GM23248 (cell line): ENCODE results near the gene ZNF26. TPM values are rescaled to one million over a fixed set of nuclear protein-coding genes. Genes with fewer than 3 reads are reported as not detected.
"Not testable (repeated sequence)": the region's sequence is repeated elsewhere in the genome, so short reads cannot be mapped to it uniquely, and the experiment has no call there.

Source experiments
- DNase-seq: peaks from one replicate; pipeline ENCODE4 v3.0.0-alpha.2; 2015
- H2AFZ ChIP-seq: fragments of 200-600 bp; sonication (generic); 2 replicates; pipeline ENCODE4 v1.6.1; 2016; ENCODE audit warnings: antibody characterized with exemption
- H3F3A ChIP-seq: fragments of 200-600 bp; sonication (generic); 2 replicates; pipeline ENCODE4 v1.6.1; 2016; ENCODE audit warnings: mild to moderate bottlenecking, antibody characterized with exemption, mixed run types; ENCODE audit not compliant: insufficient read depth
- H3K27ac ChIP-seq: fragments of 200-600 bp; sonication (generic); 2 replicates; pipeline ENCODE4 v1.5.1; 2016; ENCODE audit warnings: mild to moderate bottlenecking
- H3K27me3 ChIP-seq: fragments of 200-600 bp; sonication (generic); replicated peaks from 2 replicates; pipeline ENCODE4 v1.6.1; 2016; ENCODE audit warnings: mild to moderate bottlenecking; ENCODE audit not compliant: insufficient read depth
- H3K36me3 ChIP-seq: fragments of 200-600 bp; sonication (generic); 2 replicates; pipeline ENCODE4 v1.6.1; 2016; ENCODE audit warnings: low read depth, mild to moderate bottlenecking
- H3K4me1 ChIP-seq: fragments of 200-600 bp; sonication (generic); 2 replicates; pipeline ENCODE4 v1.6.1; 2016; ENCODE audit warnings: mild to moderate bottlenecking; ENCODE audit not compliant: insufficient read depth
- H3K4me2 ChIP-seq: fragments of 200-600 bp; sonication (generic); one replicate; pipeline ENCODE4 v1.6.1; 2016; ENCODE audit warnings: mild to moderate bottlenecking; ENCODE audit not compliant: unreplicated experiment
- H3K4me3 ChIP-seq: fragments of 200-600 bp; sonication (generic); 2 replicates; pipeline ENCODE4 v1.5.1; 2016; ENCODE audit warnings: mild to moderate bottlenecking
- H3K79me2 ChIP-seq: fragments of 200-600 bp; sonication (generic); 2 replicates; pipeline ENCODE4 v1.6.1; 2016; ENCODE audit warnings: mild to moderate bottlenecking; ENCODE audit not compliant: insufficient read depth
- H3K9ac ChIP-seq: fragments of 200-600 bp; sonication (generic); 2 replicates; pipeline ENCODE4 v1.6.1; 2016; ENCODE audit warnings: mild to moderate bottlenecking
- H3K9me2 ChIP-seq: fragments of 200-600 bp; sonication (generic); 2 replicates; pipeline ENCODE4 v1.6.1; 2016; ENCODE audit warnings: mixed run types, mild to moderate bottlenecking, moderate library complexity; ENCODE audit not compliant: insufficient read depth
- H3K9me3 ChIP-seq: fragments of 200-600 bp; sonication (generic); one replicate; pipeline ENCODE4 v1.6.1; 2017; ENCODE audit warnings: low read depth
- H4K20me1 ChIP-seq: fragments of 200-600 bp; sonication (generic); 2 replicates; pipeline ENCODE4 v1.6.0; 2016; ENCODE audit not compliant: insufficient read depth
- EZH2 ChIP-seq: fragments of 200-600 bp; sonication (generic); IDR thresholded peaks from 2 replicates; pipeline ENCODE4 v1.6.1; 2018; ENCODE audit warnings: antibody characterized with exemption, mild to moderate bottlenecking; ENCODE audit not compliant: insufficient read depth, poor library complexity, severe bottlenecking
- EZH2phosphoT487 ChIP-seq: fragments of 200-600 bp; sonication (generic); IDR thresholded peaks from 2 replicates; pipeline ENCODE4 v1.6.1; 2018; ENCODE audit warnings: antibody characterized with exemption, moderate library complexity, mild to moderate bottlenecking, low read depth; ENCODE audit not compliant: insufficient read depth
- WGBS, 2 experiments: methylation state at CpG; one replicate each; pipeline ENCODE4 v1.1.6; 2015 to 2017; ENCODE audit warnings: low lambda C conversion rate in 2 of 2, low coverage in 1 of 2; ENCODE audit errors: missing lambda C conversion rate in 2 of 2; 5-methylcytosine and 5-hydroxymethylcytosine counted together
- in situ Hi-C: fragments of 300-500 bp; cut with MboI; formaldehyde crosslinking; loops from 2 replicates; pipeline ENCODE4 v1.15.0; 2020
- polyA plus RNA-seq: library from polyadenylated mRNA; unstranded; fragments of >200 nt; fragmentation: Nextera tagmentation; extraction: Ambion mirVana; gene quantifications from 2 replicates; pipeline ENCODE4 v1.2.1, GENCODE V29; 2016
- total RNA-seq: library from RNA; depleted of rRNA; stranded (reverse); fragments of >200 nt; shearing (Covaris generic); gene quantifications from 2 replicates; pipeline ENCODE4 v1.2.3, GENCODE V29; 2014

The ZNF26 gene
- total and polyA plus RNA-seq, 2 experiments from 2014 or later = 6.7 to 12.3 TPM

DNA sequence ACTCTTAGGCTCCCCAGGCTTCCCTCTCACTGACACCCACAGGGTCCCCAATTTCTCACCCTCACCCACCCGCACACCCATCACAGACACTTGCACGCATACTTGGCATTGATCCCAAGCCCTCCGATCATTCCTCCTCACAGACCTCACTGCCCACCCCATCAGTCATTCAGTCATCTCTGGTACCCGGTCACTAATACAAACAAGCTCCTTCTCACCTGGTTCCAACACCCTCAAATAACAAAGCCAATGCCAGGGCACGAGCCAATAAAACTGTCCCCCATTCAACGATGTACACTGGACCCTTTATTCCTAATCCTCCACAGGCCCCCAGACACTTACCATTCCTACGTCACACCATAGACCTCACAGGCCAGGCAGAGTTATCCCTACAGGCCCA lies 32.4 kb upstream of the ZNF26 start:
- no peak for DNase-seq
- 93 to 94% methylated on average over 7 of the region's 7 CpGs for WGBS, 2 experiments
- peaks cover 13% of the 10 kb centered on the region for H3F3A ChIP-seq
- H3K4me2 ChIP-seq = no peak overlapping the region
- no peak overlapping the region for H3K9ac ChIP-seq
- H3K4me3 ChIP-seq = no peak overlapping the region
- in situ Hi-C loops = no loop called here
- TF ChIP-seq EZH2 = no peak
- TF ChIP-seq EZH2phosphoT487 = no peak
- H4K20me1 ChIP-seq = no peaks in the 10 kb centered on the region
- 0 out of 2 replicates have a peak, but pooled peaks cover 4% of the 10 kb centered on the region for H3K36me3 ChIP-seq
- 0 out of 2 replicates have a peak, but pooled peaks cover 5% of the 10 kb centered on the region for H3K4me1 ChIP-seq
- peaks cover 88% of the 10 kb centered on the region for H3K79me2 ChIP-seq
- no peak overlapping the region for H3K27ac ChIP-seq
- no peaks in the 10 kb centered on the region for H3K27me3 ChIP-seq
- no peaks in the 10 kb centered on the region for H3K9me2 ChIP-seq
- H2AFZ ChIP-seq = no peak overlapping the region
- H3K9me3 ChIP-seq = no peaks in the 10 kb centered on the region

DNA sequence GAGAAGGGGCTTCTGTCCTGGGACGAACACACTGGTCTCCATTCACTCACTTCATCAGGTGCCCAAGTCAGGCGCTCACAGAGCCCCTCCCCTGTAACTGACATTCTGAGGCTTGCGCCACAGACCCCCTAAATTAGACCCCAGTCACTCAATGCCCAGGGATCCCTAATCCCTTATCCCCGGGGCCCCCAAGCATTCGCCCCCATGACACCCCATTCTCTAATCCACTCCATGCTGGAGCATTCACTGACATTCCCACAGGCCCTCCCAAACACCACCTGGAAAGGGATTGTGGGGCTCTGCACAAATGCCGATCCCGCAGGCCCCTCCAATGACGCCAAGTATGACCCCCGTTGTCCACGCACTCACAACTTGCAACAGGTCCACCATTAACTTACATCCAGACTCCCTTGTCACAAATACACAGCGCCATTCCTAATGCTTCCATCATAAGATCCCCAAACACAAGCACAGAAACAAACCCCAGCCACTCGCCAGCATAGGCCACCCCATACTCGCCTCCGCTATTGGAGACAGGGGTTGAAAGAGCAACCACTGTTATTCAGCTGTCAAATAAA lies 31.6 kb upstream of the ZNF26 start:
- TF ChIP-seq EZH2phosphoT487 (no peak), EZH2 (no peak)
- peak overlapping the region; percentile 91 for H3K27ac ChIP-seq
- peaks cover 87% of the 10 kb centered on the region for H3K79me2 ChIP-seq
- no peaks in the 10 kb centered on the region for H3K27me3 ChIP-seq
- peak overlapping the region; percentile 89 for H3K4me3 ChIP-seq
- H2AFZ ChIP-seq = peak overlapping the region; percentile 99
- H3K4me2 ChIP-seq = peak overlapping the region; percentile 98
- peaks cover 13% of the 10 kb centered on the region for H3F3A ChIP-seq
- peak overlapping the region; percentile 96 for H3K9ac ChIP-seq
- 0 out of 2 replicates have a peak, but pooled peaks cover 5% of the 10 kb centered on the region for H3K4me1 ChIP-seq
- H4K20me1 ChIP-seq = no peaks in the 10 kb centered on the region
- WGBS, 2 experiments = 21 to 29% methylated on average over 11 to 14 of the region's 14 CpGs
- no peaks in the 10 kb centered on the region for H3K9me2 ChIP-seq
- in situ Hi-C loops = no loop called here
- peak; percentile 45 for DNase-seq
- 0 out of 2 replicates have a peak, but pooled peaks cover 3% of the 10 kb centered on the region for H3K36me3 ChIP-seq
- no peaks in the 10 kb centered on the region for H3K9me3 ChIP-seq

DNA sequence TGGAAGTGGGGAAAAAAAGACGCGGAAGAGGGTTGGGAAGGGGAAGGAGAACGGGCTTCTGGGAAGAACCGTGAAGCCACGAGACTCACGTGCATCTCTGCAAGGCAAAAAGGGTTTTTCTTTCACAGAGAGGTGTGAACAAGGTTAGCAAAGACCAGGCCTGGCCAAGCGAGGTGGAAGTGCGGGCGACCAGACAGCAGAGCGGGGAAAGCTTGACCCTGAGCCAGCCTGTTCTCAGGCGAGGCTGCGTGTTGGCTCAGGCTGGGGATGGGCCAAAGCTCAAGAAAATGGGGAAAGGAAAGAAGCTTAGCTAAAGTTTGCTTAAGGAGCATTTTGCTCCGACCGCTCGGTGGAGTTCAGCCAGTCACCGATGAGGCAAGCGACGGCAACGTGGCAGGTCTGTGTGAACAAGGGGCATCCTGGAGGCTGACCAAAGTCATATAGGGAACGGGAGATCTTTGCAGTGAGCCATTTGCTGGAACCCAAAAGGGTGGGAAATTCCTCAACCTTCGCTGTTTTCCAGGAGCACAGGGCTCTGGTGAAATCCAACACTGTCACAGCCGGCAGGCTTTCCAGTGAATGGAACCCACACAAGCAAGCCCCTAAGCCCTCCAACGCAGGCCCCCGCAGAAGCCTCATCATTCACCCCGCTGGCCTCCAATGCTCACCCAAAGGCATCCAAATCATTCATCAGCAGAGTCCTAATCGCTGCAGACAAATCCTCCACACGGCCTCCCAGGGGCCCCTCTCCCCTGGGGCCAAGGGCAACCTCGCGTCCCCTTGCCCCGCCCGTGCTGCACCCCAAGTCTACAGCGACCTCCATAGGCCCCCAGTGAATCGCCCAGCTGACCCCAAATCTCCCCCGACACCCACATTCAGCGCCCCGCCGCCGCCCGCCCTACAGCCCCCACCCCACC lies 30.8 kb upstream of the ZNF26 start:
- Histone ChIP-seq H3K36me3 (0 out of 2 replicates have a peak, but pooled peaks cover 3% of the 10 kb centered on the region), H3K79me2 (peaks cover 79% of the 10 kb centered on the region)

DNA sequence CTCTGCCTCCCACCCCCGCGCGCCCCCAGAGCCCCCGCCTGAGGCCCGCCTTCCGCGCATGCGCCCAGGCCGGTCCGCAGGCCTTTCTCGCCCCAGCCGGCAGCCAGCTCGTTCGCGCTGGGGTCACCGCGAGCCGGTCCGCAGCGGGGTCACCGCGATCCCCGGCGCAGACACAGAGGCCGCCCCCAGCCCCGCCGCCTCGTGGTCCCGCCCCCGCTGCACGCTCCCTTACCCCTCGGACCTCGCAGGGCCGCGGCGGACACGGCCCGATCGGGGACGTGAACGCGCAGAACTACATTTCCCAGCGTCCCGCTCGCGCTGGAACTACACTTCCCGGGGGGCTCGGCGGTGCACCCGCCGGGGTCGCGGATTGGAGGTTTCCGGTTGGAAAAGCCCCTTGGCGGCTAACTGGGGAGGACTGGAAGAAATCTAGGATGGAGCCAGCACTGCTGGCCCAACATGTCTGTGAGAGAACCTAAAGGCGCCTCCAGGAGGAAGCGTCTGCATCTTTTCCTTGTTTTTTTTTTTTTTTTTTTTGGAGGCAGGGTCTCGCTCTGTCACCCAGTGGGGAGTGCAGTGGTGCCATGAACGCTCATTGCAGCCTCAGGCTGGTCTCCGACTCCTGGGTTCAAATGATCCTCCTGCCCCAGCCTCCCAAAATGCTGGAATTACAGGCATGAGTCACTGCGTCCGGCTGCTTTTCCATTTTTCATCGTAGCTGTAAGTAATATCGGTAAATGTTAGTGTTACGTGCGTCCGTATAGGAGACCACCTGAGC lies 30.0 kb upstream of the ZNF26 start, which contains the start of gene ZNF605:
Gene ZNF605, minus strand, starts transcription at position 296 of the 778 bp plus-strand sequence. CDS start 10,671 bp downstream, outside the sequence.
- Histone ChIP-seq H3F3A (peaks cover 13% of the 10 kb centered on the region), H3K9me2 (no peaks in the 10 kb centered on the region), H3K9ac (peak within 1 kb of the TSS; percentile 96), H3K4me3 (peak within 1 kb of the TSS; percentile 89), H3K9me3 (no peaks in the 10 kb centered on the region), H4K20me1 (no peaks in the 10 kb centered on the region), H3K27me3 (no peaks in the 10 kb centered on the region), H3K4me1 (0 out of 2 replicates have a peak, but pooled peaks cover 5% of the 10 kb centered on the region), H3K4me2 (peak within 1 kb of the TSS; percentile 98), H2AFZ (peak within 1 kb of the TSS; percentile 99), H3K27ac (peak within 1 kb of the TSS; percentile 91), H3K79me2 (peaks cover 70% of the 10 kb centered on the region), H3K36me3 (0 out of 2 replicates have a peak, but pooled peaks cover 3% of the 10 kb centered on the region)
- in situ Hi-C loops = no loop called here
- 1 to 2% methylated on average over 39 to 53 of the region's 67 CpGs for WGBS, 2 experiments
- TF ChIP-seq EZH2 (no peak), EZH2phosphoT487 (no peak)
- DNase-seq = peak; percentile 95

More for the DNA sequence above, 30.8 kb upstream of the ZNF26 start:
- Histone ChIP-seq H2AFZ (peak overlapping the region; percentile 99), H3K9me2 (no peaks in the 10 kb centered on the region), H3K4me2 (peak overlapping the region; percentile 98), H3K4me1 (0 out of 2 replicates have a peak, but pooled peaks cover 5% of the 10 kb centered on the region), H3K9me3 (no peaks in the 10 kb centered on the region), H3F3A (peaks cover 13% of the 10 kb centered on the region), H4K20me1 (no peaks in the 10 kb centered on the region), H3K9ac (peak overlapping the region; percentile 96), H3K27ac (peak overlapping the region; percentile 91), H3K27me3 (no peaks in the 10 kb centered on the region), H3K4me3 (peak overlapping the region; percentile 89)
- in situ Hi-C loops = no loop called here
- 2 to 3% methylated on average over 26 to 39 of the region's 39 CpGs for WGBS, 2 experiments
- DNase-seq = peak; percentile 84
- TF ChIP-seq EZH2 = no peak
- no peak for TF ChIP-seq EZH2phosphoT487

DNA sequence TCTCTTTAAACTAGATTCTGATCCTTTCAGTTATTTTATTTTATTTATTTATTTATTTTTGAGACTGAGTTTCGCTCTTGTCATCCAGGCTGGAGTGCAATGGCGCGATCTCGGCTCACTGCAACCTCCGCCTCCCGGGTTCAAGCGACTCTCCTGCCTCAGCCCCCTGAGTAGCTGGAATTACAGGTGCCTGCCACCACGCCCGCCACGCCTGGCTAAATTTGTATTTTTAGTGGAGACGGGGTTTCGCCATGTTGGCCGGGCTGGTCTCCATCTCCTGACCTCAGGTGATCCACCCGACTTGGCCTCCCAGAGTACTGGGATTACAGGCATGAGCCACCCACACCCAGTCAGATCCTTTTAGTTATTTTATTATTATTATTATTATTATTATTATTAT lies 24.4 kb upstream of the ZNF26 start:
- H3K4me3 ChIP-seq, H2AFZ ChIP-seq, H3K36me3 ChIP-seq, H3K4me1 ChIP-seq, H3K9ac ChIP-seq, H3K27me3 ChIP-seq, H4K20me1 ChIP-seq, H3K9me3 ChIP-seq, DNase-seq, H3F3A ChIP-seq, H3K27ac ChIP-seq, H3K4me2 ChIP-seq, H3K9me2 ChIP-seq, in situ Hi-C loops: not testable (repeated sequence)
- WGBS, 2 experiments = 96 to 97% methylated on average over 14 of the region's 14 CpGs
- H3K79me2 ChIP-seq = peaks cover 27% of the 10 kb centered on the region

DNA sequence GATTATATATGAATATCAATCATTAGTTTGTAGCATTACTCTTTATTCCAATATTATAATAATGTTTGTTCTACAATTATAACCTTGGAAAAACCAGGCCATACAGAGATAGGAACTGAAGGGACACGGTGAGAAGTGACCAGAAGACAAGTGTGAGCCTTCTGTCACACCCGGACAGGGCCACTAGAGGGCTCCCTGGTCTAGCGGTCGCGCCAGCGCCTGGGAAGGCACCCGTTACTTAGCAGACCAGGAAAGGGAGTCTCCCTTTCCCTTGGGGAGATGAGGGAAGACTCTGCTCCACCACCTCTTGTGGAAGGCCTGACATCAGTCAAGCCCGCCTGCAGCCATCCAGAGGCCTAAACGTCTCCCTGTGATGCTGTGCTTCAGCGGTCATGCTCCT lies 22.2 kb upstream of the ZNF26 start:
- H3K36me3 ChIP-seq, H4K20me1 ChIP-seq, in situ Hi-C loops, H3K9me2 ChIP-seq, H3K9me3 ChIP-seq, H3F3A ChIP-seq, H3K27ac ChIP-seq, H3K4me1 ChIP-seq, H3K79me2 ChIP-seq, H2AFZ ChIP-seq, H3K4me2 ChIP-seq, H3K4me3 ChIP-seq, H3K27me3 ChIP-seq, H3K9ac ChIP-seq: not testable (repeated sequence)
- peak; percentile 28 for DNase-seq
- WGBS, 2 experiments = 44 to 46% methylated on average over 10 of the region's 10 CpGs
